Choroid plexus epithelial cell (primary cell): ENCODE results near the gene SHISAL1.

Source experiments
- DNase-seq: peaks from one replicate; pipeline ENCODE4 v3.0.0-alpha.2; 2010; ENCODE audit warnings: low read depth
- H3K4me3 ChIP-seq: 2 replicates; pipeline ENCODE4 v1.5.1; 2011; ENCODE audit warnings: low read depth, mild to moderate bottlenecking, control low read depth, low read length, moderate library complexity
- CTCF ChIP-seq: conservative IDR thresholded peaks from 2 replicates; pipeline ENCODE4 v1.5.1; 2011; ENCODE audit warnings: low read depth, mild to moderate bottlenecking, control low read depth, inconsistent platforms, low read length, moderate library complexity

SHISAL1 gene

GRCh38 chr22:44278243-44279068 lies 34.3 kb downstream of the SHISAL1 start:
- H3K4me3 ChIP-seq: no peak overlapping the region
- TF ChIP-seq CTCF: no peak
- DNase-seq: no peak

GRCh38 chr22:44277386-44278135 lies 35.2 kb downstream of the SHISAL1 start:
- no peak for DNase-seq
- no peak overlapping the region for H3K4me3 ChIP-seq
- no peak for TF ChIP-seq CTCF

DNA sequence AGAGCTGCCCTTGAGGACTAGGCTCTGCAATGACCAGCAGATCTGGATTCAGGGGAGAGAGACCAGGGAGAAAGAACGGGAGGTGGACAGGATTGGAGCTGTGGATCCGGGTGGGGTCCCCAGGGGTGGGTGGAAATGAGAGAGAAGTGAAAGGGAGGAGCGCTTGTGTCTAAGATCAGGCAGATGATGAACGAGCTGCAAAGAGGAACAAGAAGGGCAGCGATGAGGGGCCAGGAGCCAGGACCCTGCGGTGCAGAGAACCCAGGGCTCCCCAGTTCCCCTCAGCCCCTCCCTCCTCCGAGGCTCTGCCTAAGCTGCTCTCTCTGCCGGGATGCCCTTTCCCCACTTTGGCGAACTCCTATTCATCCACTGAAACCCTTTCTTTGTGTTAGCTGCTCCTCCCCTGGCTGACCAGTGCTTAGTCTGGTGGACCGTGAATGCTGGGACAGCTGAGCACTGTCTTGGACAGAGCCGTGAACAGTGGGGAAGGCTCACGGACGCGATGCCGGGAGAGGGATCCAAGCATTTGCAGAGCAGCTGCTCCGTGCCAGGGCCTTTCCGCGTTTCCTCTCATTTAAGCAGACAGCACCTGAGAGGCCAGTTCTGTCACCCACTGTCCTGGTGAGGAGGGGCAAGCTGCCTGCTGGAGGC lies 35.9 kb downstream of the SHISAL1 start:
- H3K4me3 ChIP-seq: no peak overlapping the region
- TF ChIP-seq CTCF: no peak
- DNase-seq: no peak

DNA sequence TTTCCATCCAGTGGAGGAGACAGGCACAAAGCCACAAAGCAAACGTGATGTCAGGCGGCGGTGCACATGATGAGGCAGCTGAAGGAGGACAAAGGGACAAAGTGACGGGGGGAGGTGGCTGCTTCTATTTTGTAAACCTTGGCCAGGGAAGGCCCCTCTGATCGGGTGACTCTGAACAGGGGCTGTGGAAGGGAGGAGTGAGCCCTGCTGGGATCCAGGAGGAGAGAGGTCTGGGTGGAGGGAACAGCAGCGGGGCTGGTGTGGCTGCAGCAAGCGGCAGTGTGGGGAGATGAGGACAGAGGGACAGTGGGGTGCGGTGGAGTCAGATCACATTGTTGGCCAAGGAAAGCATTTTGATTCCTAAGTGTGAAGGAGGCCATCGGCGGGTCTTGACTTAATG lies 36.7 kb downstream of the SHISAL1 start:
- DNase-seq: no peak
- no peak overlapping the region for H3K4me3 ChIP-seq
- TF ChIP-seq CTCF: no peak

- no peak overlapping the region for H3K4me3 ChIP-seq
- TF ChIP-seq CTCF: no peak
- DNase-seq: no peak
Observed at GRCh38 chr22:44275631-44275995, 37.1 kb downstream of the SHISAL1 start.

DNA sequence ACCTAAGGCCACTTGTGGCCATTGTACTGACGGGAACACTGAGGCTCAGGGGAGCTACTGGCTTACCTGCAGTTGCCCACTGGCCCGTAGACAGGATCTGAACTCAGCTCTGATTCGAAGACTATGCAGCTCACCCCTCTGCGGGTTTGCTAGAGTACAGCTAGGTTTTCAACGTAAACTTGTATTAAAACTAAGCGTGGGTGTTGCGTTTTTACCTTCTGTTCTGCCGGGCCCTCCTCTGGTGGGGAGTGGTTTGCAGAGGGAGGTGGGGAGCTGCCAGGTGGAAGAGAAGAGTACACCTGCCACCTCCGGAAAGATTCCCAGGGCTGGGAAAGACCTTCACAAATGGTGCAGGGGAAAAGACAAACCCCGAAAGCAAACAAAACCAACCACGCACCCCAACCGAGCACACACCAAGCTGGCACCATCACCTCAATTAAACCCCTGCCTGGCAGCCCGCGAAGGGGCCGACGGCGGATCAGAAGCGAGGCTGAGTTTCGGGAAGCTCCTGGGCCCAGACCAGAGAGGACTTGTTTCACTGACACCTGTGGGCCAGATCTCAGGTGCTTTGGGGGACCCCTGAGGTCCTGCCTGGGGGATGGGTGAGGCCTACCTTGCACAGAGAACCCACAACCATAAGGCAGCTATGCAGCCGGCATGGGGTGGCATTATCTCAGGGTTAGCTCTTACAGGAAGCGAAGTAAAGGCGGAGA lies 37.7 kb downstream of the SHISAL1 start:
- DNase-seq: no peak
- TF ChIP-seq CTCF: no peak

More for the DNA sequence above, 37.7 kb downstream of the SHISAL1 start:
- no peak overlapping the region for H3K4me3 ChIP-seq
